ENCODE data around the gene C1orf159.
A peak's percentile ranks its signal among the peaks of the same experiment; 100 is the strongest.
"Not testable (repeated sequence)": the region's sequence is repeated elsewhere in the genome, so short reads cannot be mapped to it uniquely, and the experiment has no call there.

Gene C1orf159

GRCh38 chr1:1115786-1116700 lies at the start of gene C1orf159:
C1orf159 (minus strand) TSS chr1:1116089; CDS start chr1:1091543, 24,546 bp downstream.
- DNase-seq, result peak; percentile 96

DNA sequence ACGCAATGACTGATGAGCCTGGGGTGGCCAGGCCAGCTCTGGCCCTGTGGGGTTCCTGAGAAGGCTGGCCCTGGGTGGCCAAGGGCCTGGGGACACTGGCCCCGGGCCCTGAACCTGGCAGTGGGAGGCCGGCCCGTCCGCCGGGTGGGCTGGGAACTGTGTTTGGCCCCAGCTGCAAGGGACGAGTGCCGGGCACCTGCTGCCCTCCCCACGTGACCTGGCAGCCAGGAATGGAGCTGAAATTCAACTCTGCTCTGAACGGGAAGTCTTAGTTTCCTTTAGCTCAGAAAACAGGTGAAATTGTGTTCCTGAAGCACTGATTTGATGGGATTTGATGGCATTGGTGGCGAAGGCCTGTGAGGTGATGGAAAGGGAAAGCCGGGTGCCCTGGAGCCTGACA lies 49.6 kb upstream of the C1orf159 start:
- no peak for DNase-seq

GRCh38 chr1:1164701-1165451 lies 49.0 kb upstream of the C1orf159 start:
- DNase-seq, result no peak

GRCh38 chr1:1164361-1164700 lies 48.4 kb upstream of the C1orf159 start:
- no peak for DNase-seq

DNA sequence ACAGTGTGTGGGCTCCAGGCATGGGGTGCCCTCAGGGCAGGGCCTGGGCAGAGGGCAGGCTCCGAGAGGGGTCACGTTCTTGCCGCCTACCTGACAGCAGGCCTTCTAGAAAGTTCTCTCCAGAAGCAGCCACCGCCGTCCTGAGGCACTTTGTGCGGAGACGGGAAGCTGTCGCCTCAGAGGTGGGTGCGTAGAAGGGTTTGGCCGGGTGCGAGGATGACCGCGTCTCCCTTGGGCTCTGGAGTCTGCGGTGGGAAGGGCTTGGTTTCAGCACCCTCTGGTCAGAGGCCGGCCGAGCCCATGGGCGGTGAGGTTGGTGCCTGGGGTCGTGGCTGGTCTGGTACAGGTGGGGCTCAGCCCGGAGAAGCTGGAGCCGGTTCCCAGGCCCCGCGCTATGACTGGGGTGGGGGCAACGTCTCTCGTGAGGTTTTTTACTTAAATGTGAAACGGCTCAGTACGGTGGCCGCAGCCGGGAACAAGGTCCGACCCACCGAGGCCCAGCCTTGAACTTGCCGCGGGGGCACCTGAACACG lies 47.7 kb upstream of the C1orf159 start:
- no peak for DNase-seq

- DNase-seq, result no peak
These were observed 47.0 kb upstream of the C1orf159 start for GRCh38 chr1:1162597-1163537.

DNA sequence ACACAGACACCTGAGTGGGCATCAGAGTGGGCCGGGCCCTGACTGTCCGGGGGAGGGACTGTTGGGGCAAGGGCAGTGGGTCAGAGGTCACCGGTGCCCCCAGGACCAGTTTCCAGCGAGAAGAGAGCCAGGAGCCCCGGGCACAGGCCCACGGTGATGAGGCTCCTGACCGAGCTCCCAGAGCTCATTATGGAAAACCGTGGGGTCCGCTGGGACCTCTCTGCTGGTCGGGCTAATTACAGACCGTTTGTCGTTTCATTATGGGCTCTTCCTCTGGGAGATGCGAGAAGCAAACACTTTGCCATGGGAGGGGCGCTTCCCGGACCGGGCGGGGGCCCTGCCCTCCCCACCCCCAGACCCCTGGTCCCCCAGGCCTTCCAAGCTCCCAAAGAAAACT lies 45.8 kb upstream of the C1orf159 start:
- no peak for DNase-seq

GRCh38 chr1:1161078-1161682 lies 45.3 kb upstream of the C1orf159 start:
- DNase-seq, result no peak

DNA sequence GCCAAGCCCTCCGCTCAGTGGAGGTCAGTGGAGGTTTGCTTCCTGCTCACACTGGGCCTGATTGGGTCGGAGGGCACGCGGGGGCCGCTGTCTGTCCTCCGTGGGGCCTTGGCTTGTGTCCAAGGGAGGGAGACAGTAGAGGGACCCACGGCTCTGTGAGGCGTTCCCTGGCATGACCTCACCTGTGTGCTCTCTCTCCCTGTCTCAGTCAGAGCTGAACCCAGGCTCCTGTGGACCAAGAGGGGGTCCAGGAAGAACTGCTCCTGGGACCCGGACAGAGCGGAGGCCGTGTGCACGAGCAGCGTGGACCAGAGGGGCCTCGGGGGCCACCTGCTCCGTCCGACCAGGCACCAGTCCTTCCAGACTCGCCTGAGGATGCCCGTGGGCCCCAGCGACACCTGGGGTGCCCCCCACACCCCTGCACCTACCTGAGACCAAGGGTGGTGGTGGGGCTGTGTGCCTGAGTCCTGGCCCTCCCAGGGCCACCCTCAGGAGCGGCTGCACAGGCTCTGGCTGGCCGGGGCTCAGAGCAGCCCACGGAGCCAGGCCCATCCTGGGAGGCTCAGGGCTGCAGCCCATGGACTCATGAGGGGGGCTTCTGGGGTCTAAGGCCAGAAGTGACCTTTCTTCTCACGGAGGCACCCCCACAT lies 44.5 kb upstream of the C1orf159 start:
- no peak for DNase-seq

DNA sequence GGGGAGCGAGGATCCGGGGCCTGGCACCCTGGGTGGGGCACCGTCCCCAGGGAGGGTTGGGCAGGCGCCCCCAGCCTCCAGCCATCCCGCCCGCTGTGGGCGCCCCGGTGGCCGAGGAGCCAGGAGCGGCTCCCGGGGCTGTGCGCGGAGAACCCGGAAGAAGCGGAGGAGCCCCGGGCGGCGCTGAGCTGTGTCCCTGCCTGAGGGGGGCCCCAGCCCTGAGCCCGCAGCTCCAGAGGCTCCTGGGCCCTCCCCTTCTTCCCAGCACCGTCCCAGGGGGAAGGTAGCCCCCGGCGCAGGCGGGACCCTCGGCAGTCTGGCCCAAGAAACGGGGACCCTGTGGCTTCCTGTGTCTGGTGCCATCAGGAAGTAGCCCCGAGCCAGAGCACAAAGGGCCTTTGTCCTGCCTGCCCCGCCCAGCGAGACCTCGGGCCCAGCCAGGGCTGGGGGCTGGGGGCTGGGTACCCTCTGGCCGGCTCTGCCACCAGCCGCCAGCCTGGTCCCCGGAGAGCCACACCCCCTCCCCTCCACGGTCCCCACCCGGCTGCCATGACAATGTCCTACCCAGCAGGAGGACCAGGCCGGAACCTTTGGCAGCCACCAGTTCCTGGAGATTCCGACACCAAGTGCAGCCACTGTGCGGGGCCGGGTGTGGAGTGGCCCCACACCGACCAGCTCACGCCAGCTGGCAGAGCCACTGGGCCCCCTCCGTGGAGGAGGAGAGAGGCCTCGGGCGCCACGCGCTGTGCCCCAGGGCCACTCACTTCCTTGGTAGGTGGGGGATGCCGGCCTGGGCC lies 42.2 kb upstream of the C1orf159 start:
- no peak for DNase-seq

GRCh38 chr1:1157426-1157913 lies 41.6 kb upstream of the C1orf159 start:
- peak; percentile 90 for DNase-seq

- DNase-seq, result peak; percentile 14
These were observed 41.1 kb upstream of the C1orf159 start for GRCh38 chr1:1157033-1157365.

- no peak for DNase-seq
These were observed 40.5 kb upstream of the C1orf159 start for GRCh38 chr1:1156140-1157032.

DNA sequence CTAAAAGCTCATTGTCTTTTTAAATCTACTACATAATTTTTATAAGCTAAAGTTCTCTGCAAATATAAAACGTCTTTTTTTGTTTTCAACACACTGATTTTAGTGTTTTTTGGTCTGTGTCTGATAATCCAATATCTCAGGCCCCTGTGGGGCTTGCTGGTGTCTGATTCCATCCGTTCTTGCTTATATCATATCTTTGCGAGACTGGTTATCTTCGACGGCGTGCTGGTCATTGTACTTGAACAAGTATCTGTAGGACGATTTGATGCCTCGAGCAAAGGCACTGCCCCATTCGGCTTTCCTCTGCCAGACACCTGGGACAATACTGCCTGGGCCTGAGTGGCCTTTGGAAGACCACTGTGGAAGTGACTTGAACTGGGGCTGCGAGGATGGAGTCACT lies 39.4 kb upstream of the C1orf159 start:
- DNase-seq, result no peak

- no peak for DNase-seq
These were observed 38.0 kb upstream of the C1orf159 start for GRCh38 chr1:1153874-1154273.

GRCh38 chr1:1153215-1153614 lies 37.3 kb upstream of the C1orf159 start:
- not testable (repeated sequence) for DNase-seq

- DNase-seq, result not testable (repeated sequence)
These were observed 36.5 kb upstream of the C1orf159 start for GRCh38 chr1:1152431-1152830.

DNA sequence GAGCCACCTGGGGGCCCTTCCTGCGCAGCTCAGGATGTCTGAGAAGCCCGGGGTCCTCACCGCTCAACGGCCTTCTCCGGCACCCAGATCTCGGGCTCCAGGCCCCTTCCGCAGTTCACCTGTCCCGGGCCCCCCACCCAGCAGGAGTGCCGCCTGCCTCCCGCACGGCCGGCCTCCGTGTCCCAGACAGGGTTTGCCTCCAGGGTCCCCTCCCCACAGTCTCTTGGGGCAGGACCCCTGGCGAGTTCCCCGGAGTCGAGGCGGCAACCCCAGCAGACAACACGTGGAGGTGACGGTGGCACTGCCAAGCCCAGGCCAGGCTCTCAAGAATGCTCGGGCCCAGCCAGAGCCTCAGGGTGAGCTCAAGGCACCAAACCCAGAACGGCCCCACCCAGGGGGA lies 35.4 kb upstream of the C1orf159 start:
- no peak for DNase-seq

- no peak for DNase-seq
These were observed 34.2 kb upstream of the C1orf159 start for GRCh38 chr1:1150100-1150499.

DNA sequence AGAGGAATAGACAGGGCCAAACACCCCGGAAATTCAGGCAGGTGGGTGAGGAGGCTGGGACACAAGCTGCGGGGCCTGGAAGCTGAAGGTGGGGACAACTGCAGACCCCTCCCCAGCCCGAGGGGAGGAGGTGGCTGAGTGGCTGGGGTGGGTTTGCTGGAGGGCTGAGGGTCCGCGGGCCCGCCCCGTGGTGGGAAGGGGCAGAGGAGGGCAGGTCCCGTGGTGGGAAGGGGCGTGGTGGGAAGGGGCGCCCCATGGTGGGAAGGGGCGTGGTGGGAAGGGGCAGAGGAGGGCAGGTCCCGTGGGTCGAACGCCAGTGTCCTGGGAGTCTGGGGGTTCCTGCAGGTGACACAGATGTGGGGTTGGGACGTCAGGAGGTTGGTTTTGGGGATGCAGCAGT lies 33.5 kb upstream of the C1orf159 start:
- DNase-seq, result no peak
